Neutrophil (primary cell): Measurements from ENCODE around the gene CYP4F2.
"Not testable (repeated sequence)": the region's sequence is repeated elsewhere in the genome, so short reads cannot be mapped to it uniquely, and the experiment has no call there.

Experiments used
- H3K27ac ChIP-seq: fragments of 200-600 bp; sonication (generic); 2 replicates; pipeline ENCODE4 v1.5.1; 2016; ENCODE audit warnings: mild to moderate bottlenecking, moderate library complexity
- H3K27me3 ChIP-seq: fragments of 200-600 bp; sonication (generic); 2 replicates; pipeline ENCODE4 v1.6.0; 2016; ENCODE audit warnings: mild to moderate bottlenecking
- H3K36me3 ChIP-seq: fragments of 200-600 bp; sonication (generic); 2 replicates; pipeline ENCODE4 v1.5.1; 2017
- H3K4me1 ChIP-seq, 2 experiments: fragments of 200-600 bp in 1 of 2; sonication (generic) in 1 of 2; 1 replicate in 1 of 2; 2 replicates in 1 of 2; pipeline versions ENCODE4 v1.5.1 to v1.6.1; 2013 to 2016; ENCODE audit warnings: low read depth in 1 of 2, low read length in 1 of 2, mild to moderate bottlenecking in 1 of 2, moderate library complexity in 1 of 2; ENCODE audit not compliant: control insufficient read depth in 1 of 2, insufficient read depth in 1 of 2
- H3K4me3 ChIP-seq, 2 experiments: fragments of 200-600 bp in 1 of 2; sonication (generic) in 1 of 2; 1 replicate in 1 of 2; 2 replicates in 1 of 2; pipeline ENCODE4 v1.5.1; 2013 to 2016; ENCODE audit warnings: low read depth in 1 of 2, low read length in 1 of 2, mild to moderate bottlenecking in 1 of 2, moderate library complexity in 1 of 2
- H3K9me3 ChIP-seq: fragments of 200-600 bp; sonication (generic); 2 replicates; pipeline ENCODE4 v1.5.1; 2016
- CTCF ChIP-seq: fragments of 200-600 bp; sonication (generic); IDR thresholded peaks from 2 replicates; pipeline ENCODE4 v1.5.1; 2016; ENCODE audit warnings: antibody characterized with exemption

CYP4F2 gene

GRCh38 chr19:15891434-15891833 lies 6.4 kb downstream of the CYP4F2 start:
- no peaks in the 10 kb centered on the region for H3K27me3 ChIP-seq
- no peaks in the 10 kb centered on the region for H3K9me3 ChIP-seq
- H3K36me3 ChIP-seq, result no peaks in the 10 kb centered on the region
- no peaks in the 10 kb centered on the region for H3K4me1 ChIP-seq
- H3K27ac ChIP-seq, result no peak overlapping the region
- no peak overlapping the region for H3K4me3 ChIP-seq
- TF ChIP-seq CTCF, result no peak

DNA sequence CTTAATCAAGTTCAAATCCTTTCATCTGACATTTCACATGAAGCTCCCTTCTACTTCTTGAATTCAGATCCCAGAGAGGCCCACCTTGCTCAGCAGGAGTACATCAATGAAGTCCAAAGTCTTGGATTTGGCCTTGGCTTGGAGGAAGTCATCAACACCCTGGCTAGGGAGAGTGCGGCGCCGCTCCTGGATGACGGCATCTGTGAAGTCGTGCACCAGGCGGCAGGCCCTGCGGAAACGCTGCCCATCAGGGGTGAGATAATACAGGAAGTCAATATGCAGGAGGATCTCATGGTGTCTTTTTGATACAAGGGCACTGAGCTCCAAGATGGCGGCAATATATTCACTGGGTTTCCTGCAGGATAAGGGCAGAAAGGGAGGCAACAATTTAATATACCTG lies 8.5 kb downstream of the CYP4F2 start:
- not testable (repeated sequence) for H3K27ac ChIP-seq, H3K27me3 ChIP-seq, H3K4me3 ChIP-seq, H3K4me1 ChIP-seq, H3K36me3 ChIP-seq, H3K9me3 ChIP-seq

DNA sequence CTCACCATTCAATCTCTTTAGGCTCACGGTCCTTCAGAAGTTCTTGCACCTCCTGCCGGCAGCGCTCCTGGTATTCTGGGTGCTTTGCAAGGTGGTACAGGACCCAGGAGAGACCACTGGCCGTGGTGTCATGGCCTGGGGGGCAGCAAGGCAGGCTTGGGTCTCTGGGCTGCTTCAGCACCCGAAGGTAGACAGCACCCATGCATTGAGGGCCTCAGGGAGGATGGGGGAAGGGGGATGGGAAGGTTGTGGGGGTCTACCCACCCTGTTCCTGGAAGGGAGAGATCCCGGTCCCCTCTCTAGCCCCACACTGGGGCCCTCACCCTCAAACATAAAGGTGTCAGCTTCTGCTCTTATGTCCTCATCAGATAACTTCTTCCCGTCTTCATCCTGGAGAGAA lies 12.0 kb downstream of the CYP4F2 start:
- Histone ChIP-seq H3K4me3 (no peak overlapping the region), H3K9me3 (no peaks in the 10 kb centered on the region), H3K27me3 (no peaks in the 10 kb centered on the region), H3K27ac (no peak overlapping the region), H3K36me3 (no peaks in the 10 kb centered on the region), H3K4me1 (no peaks in the 10 kb centered on the region)
- no peak for TF ChIP-seq CTCF

DNA sequence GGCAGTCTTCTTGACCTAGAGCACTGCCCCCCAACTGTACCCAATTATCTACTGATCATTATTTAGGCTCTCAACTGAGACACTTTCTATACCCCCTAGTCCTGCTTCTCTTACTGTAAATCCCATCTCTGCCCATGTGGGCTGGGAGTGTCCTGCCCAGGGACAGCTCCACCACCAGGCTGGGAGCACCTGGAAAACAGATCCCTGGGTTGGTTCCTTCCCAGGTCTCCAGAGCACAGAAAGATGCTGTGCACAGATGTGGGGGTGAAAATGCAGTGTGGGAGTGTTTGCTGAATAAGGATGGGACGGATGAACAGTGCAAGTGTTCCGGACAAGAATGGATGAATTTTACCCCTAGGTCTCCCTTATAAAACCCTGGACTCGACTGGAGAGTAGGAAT lies 12.7 kb downstream of the CYP4F2 start:
- Histone ChIP-seq H3K27ac (no peak overlapping the region), H3K4me3 (no peak overlapping the region), H3K9me3 (no peaks in the 10 kb centered on the region), H3K36me3 (no peaks in the 10 kb centered on the region), H3K27me3 (no peaks in the 10 kb centered on the region), H3K4me1 (no peaks in the 10 kb centered on the region)
- TF ChIP-seq CTCF, result no peak

DNA sequence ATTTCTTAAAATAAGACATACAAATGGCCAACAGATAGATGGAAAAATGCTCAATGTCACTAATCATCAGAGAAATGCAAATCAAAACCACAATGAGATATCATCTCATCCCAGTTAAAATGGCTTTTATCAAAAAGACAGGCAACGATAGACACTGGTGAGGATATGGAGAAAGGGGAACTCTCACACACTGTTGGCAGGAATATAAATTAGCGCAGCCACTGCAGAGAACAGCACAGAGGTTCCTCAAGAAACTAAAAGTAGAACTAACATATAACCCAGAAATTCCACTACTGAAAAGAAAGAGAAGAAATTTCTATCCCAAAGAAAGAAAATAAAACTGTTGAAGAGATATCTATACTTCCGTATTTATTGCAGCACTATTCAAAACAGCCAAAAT lies 14.5 kb downstream of the CYP4F2 start:
- H3K4me3 ChIP-seq, H3K36me3 ChIP-seq, H3K4me1 ChIP-seq, H3K27ac ChIP-seq, H3K9me3 ChIP-seq, H3K27me3 ChIP-seq: not testable (repeated sequence)

DNA sequence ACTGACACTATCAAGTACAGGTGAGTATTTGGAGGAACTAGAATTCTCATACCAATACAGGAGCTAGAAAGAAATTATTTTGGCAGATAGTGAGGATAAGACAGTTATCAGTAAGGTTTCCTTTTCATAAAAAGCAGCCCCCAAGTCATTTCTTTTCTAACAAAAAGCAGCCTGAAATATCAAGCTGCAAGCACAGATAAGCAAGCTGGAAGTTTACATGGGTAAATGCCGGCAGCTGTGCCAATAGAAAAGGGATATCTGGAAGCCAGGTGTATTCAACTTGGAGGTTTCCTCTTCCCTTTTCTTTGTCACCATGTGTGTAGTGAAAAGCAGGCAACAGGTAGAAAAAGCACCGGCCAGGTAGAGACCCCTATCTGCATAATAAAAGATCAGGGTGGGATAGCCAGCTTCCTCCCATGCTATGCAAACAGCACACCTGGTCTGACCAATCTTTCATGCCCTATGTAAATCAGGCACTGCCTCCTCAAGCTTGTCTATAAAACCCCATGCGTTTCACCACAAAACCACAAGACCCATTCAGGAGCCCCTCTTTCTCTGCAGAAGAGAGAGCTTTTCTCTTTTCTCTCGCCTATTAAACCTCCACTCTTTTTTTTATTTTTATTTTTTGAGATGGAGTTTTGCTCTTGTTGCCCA lies 22.9 kb downstream of the CYP4F2 start:
- no peak for TF ChIP-seq CTCF
- H3K4me3 ChIP-seq, result no peak overlapping the region
- no peak overlapping the region for H3K27ac ChIP-seq
- no peaks in the 10 kb centered on the region for H3K9me3 ChIP-seq
- no peaks in the 10 kb centered on the region for H3K27me3 ChIP-seq
- H3K36me3 ChIP-seq, result no peaks in the 10 kb centered on the region
- peaks cover 19 to 22% of the 10 kb centered on the region in 2 experiments for H3K4me1 ChIP-seq

- not testable (repeated sequence) for H3K27ac ChIP-seq, H3K4me3 ChIP-seq, H3K36me3 ChIP-seq, H3K27me3 ChIP-seq, H3K9me3 ChIP-seq
- peaks cover 30 to 33% of the 10 kb centered on the region in 2 experiments for H3K4me1 ChIP-seq
Observed at GRCh38 chr19:15873771-15874170, 24.1 kb downstream of the CYP4F2 start.
